GM18951 (cell line): ENCODE data around the gene LPAR3.

ENCODE experiments used
- POLR2A ChIP-seq: IDR thresholded peaks from 4 replicates; pipeline ENCODE4 v1.6.1; 2011; ENCODE audit warnings: mild to moderate bottlenecking; ENCODE audit not compliant: insufficient read length, insufficient read depth; ENCODE audit errors: extremely low read depth
- in situ Hi-C: fragments of 300-500 bp; cut with MboI; formaldehyde crosslinking; loops from one replicate; pipeline ENCODE4 v1.12.0; 2022; ENCODE audit warnings: low sequenced_read_pairs, mixed read lengths, inconsistent platforms; ENCODE audit not compliant: unreplicated experiment

The LPAR3 gene

DNA sequence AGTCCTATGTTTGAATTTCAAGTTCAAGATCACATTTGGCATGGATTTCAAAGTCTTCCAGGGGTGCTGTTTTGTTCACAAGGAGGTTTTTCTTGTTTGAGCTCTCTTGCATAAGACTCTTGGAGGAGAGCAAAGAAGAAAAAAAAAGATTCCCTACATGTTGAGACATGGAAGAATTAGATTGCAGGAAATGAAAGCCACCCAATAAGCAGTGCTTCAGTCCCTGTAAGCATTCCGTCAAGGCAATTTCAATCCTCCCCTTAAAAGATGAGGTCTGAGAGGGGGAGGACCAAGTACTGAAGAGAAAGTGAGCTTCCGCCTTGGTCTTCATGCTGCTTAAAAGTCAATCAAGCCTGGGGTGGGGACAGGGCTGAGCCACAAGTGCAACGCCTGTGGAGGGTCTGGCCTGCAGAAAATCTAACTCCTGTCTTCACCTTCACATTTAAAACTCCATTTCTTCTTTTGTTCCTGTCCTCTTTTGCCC, 50.2 kb downstream of the LPAR3 start:
- in situ Hi-C loops, result no loop called here
- TF ChIP-seq POLR2A, result no peak

DNA sequence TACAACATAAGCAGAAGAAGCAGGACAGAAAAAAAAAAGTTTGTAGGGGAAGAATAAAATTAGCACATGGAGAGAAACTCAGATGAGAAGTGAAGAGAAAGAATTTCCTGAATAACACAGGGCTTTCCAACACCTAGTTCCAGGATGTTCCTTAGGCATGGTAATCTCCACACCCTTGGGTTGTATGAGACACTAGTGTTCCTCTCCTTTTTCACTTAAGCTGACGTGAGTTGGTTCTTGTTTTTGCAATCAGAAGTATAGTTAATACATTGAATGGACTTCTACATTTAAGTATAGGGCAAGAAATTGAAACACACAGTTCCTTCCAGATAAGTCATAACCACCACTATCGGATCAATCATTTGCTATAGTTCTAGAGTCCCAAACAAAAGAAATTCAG, 51.0 kb downstream of the LPAR3 start:
- no peak for TF ChIP-seq POLR2A
- in situ Hi-C loops, result no loop called here

GRCh38 chr1:84840346-84840745, 52.7 kb downstream of the LPAR3 start:
- in situ Hi-C loops, result no loop called here

GRCh38 chr1:84839544-84839943, 53.5 kb downstream of the LPAR3 start:
- TF ChIP-seq POLR2A, result no peak
- in situ Hi-C loops, result no loop called here

More at GRCh38 chr1:84840346-84840745, 52.7 kb downstream of the LPAR3 start:
- TF ChIP-seq POLR2A, result no peak

DNA sequence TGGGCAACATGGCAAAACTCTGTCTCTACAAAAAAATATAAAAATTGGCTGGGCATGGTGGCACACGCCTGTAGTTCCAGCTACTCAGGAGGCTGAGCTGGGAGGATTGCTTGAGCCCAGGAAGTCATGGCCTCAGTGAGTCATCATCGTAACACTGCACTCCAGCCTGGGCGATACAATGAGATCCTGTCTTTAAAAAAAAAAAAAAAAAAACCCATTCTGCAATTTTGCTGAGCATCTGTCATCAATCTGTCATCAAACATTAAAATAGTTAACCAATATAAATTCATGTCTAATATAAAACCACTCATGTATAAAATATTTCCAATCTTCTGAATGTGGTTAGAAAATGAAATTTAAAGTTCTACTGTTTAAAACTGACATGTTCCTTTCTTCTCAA, 56.9 kb downstream of the LPAR3 start:
- TF ChIP-seq POLR2A, result no peak
- in situ Hi-C loops, result no loop called here

DNA sequence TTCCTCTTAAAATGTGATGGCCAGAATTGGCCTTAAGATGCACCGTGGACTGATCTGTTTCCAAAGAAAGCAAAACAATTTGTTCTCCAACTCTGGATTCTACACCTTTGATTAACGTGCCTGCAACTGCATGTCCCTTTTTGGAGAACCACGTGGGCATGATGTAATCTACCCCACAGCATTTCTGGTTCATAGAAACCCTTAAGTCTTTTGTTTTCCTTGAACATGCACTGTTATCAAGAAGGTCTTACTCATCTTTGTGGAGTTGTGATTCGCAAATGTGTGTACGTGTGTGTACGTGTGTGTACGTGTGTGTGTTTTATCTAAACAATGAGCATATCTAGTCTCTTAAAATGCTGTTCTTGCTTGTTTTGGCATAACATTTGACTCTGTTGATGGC, 57.8 kb downstream of the LPAR3 start:
- TF ChIP-seq POLR2A, result no peak
- in situ Hi-C loops, result no loop called here

DNA sequence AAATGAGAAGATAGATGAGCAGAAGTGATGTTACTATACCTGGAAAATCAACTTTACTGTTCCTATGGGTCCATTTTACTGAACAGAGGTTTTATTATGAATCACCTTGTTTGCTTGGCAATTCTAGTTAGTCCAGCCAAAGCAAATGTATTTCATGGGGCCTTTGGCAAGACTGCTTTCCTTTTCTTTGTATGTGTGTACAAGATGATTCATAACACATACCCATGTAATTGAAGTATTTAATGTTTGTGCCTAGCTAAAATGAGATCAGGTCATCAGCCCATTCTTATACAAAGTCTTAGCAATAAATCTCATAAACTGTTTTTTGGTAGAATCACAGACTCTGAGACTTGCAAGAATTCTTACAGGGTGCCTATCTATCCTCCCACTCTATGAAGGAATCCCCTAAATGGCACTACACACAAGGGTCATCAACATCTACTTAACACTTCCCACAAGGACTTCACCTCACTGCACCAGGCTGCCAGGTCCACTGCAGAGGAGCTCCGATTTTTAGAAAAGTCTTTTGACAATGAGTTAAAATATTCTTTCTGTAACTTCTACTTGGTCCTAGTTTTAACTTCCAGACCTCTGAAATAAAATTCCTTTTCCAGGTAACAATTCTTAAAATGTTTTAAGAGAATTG, 58.5 kb downstream of the LPAR3 start:
- no peak for TF ChIP-seq POLR2A
- in situ Hi-C loops, result no loop called here

- TF ChIP-seq POLR2A, result no peak
- in situ Hi-C loops, result no loop called here
Observed at GRCh38 chr1:84833194-84833593, 59.8 kb downstream of the LPAR3 start.

GRCh38 chr1:84830136-84830535, 62.9 kb downstream of the LPAR3 start:
- TF ChIP-seq POLR2A, result no peak
- in situ Hi-C loops, result no loop called here

DNA sequence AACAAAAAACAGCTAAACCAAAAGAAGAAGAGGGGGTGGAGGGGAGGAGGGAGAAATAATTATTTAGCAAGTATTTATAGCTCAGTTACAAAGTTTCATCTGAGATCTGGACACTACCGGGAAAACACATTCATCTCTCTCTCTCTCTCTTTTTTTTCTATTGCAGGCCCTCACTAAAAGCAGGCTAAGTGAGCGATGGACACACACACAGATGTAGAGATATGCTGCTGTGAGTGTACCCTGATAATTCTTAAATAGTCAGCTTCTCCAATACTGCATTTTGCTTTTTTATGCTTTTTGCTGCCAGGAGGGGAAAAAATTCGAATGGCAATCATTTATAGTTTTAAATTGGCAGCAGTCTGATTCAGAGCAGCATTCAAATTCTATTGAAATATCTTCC, 65.0 kb downstream of the LPAR3 start:
- TF ChIP-seq POLR2A, result no peak
- in situ Hi-C loops, result no loop called here

GRCh38 chr1:84827555-84827954, 65.5 kb downstream of the LPAR3 start:
- in situ Hi-C loops, result no loop called here
- TF ChIP-seq POLR2A, result no peak

- no peak for TF ChIP-seq POLR2A
- in situ Hi-C loops, result no loop called here
Observed at GRCh38 chr1:84825161-84825560, 67.8 kb downstream of the LPAR3 start.

DNA sequence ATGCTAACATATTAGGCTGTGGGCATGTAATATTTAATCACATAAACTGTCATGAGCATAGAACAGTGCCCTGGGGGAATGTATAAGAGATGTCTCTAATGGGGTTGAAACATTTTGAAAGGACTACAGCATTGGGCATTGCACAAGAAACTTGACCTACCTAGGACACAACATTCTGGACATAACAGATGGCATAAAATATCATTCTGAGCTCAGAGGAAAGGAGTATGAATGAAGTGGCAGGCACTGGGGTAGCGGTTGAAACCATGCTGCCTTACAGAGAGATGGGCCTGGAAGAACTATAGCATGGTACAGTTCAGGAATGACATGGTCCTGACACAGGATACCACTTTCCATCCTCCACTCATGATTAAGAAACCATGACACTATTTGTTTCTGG, 69.0 kb downstream of the LPAR3 start:
- TF ChIP-seq POLR2A, result no peak
- in situ Hi-C loops, result no loop called here

GRCh38 chr1:84823511-84823910, 69.5 kb downstream of the LPAR3 start:
- in situ Hi-C loops, result no loop called here
- no peak for TF ChIP-seq POLR2A

- in situ Hi-C loops, result no loop called here
- no peak for TF ChIP-seq POLR2A
Observed at GRCh38 chr1:84810343-84810742, 82.7 kb downstream of the LPAR3 start.
